ENCODE measurements around the gene UQCR10.

GRCh38 chr22:29801153-29801552, 34.0 kb downstream of the UQCR10 start:
- no peak for TF ChIP-seq CTCF (IDR thresholded peaks at IDR 0.05)
- no peak for TF ChIP-seq POLR2A (IDR thresholded peaks at IDR 0.05)

Data from suprapubic skin (tissue), 3 donors.